ENCODE results near the gene ATP8B4. TPM values are rescaled to one million over a fixed set of nuclear protein-coding genes. Genes with fewer than 3 reads are reported as not detected.

ATP8B4 gene
- polyA plus RNA-seq, 3 donors: 6.1 to 9.6 (median 6.8) TPM

DNA sequence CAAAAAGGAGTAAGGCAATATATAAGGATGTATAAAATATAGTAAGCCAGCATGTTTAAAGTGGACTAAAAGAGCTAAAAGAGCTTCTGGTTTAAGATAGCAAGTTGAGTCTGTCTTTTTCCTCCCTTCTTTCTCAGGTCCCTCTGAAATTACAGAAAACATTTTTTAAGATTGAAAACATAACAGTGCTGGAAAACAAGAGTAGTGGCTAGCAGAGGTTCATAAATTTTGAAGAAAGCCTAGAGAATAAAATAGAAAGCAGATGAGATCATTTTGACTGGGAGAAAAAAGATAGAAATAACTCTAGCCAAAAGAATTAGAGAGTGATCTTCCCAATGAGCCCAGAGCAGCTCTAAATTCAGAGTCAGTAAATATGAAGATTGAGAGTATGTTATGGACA is 41.9 kb downstream of the ATP8B4 start:
- Mint-ChIP-seq H3K27ac (peak overlapping the region in 6 of 7 donors; percentile 5 to 82 (median 32)), H3K4me1 (peaks cover 22% of the 10 kb centered on the region), H3K9me3 (no peaks in the 10 kb centered on the region), H3K36me3 (peaks cover 30 to 47% of the 10 kb centered on the region in 2 donors), H3K27me3 (ENCODE audit: low read depth in 3 of 3) (peaks cover 0 to 2% (median 0%) of the 10 kb centered on the region in 3 donors), H3K4me3 (no peak overlapping the region)
- no peak overlapping the region for H3K4me3 ChIP-seq (replicated peaks in 1 of 3; ENCODE audit: low read depth in 2 of 3, low read length in 3 of 3)
- no peak overlapping the region for H2AFZ ChIP-seq (ENCODE audit: insufficient read depth, low read depth, low read length, poor library complexity, severe bottlenecking)
- H3K4me2 ChIP-seq (replicated peaks; ENCODE audit: extremely low read depth, low read length, poor library complexity, severe bottlenecking): no peak overlapping the region
- intact Hi-C loops (cut with micrococcal nuclease): no loop called here
- TF ChIP-seq, protein P1, sequence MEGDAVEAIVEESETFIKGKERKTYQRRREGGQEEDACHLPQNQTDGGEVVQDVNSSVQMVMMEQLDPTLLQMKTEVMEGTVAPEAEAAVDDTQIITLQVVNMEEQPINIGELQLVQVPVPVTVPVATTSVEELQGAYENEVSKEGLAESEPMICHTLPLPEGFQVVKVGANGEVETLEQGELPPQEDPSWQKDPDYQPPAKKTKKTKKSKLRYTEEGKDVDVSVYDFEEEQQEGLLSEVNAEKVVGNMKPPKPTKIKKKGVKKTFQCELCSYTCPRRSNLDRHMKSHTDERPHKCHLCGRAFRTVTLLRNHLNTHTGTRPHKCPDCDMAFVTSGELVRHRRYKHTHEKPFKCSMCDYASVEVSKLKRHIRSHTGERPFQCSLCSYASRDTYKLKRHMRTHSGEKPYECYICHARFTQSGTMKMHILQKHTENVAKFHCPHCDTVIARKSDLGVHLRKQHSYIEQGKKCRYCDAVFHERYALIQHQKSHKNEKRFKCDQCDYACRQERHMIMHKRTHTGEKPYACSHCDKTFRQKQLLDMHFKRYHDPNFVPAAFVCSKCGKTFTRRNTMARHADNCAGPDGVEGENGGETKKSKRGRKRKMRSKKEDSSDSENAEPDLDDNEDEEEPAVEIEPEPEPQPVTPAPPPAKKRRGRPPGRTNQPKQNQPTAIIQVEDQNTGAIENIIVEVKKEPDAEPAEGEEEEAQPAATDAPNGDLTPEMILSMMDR (IDR thresholded peaks at IDR 0.05): no peak
- H4K20me1 ChIP-seq (ENCODE audit: insufficient read depth, low read length): no peaks in the 10 kb centered on the region
- H3K27ac ChIP-seq (ENCODE audit: low read depth in 1 of 2, low read length in 2 of 2): peak overlapping the region in 1 of 2 donors; percentile 44
- H3K9ac ChIP-seq (ENCODE audit: insufficient read depth, low read length, poor library complexity, severe bottlenecking): no peak overlapping the region
- H3K9me3 ChIP-seq (replicated peaks in 1 of 2; ENCODE audit: control insufficient read depth in 1 of 2, insufficient read depth in 1 of 2, low read length in 2 of 2): no peaks in the 10 kb centered on the region
- no peak for DNase-seq
- no peaks in the 10 kb centered on the region for H3K4me1 ChIP-seq (ENCODE audit: control insufficient read depth in 1 of 2, insufficient read depth in 2 of 2, low read length in 2 of 2)
- H3K36me3 ChIP-seq (replicated peaks in 1 of 2; ENCODE audit: control insufficient read depth in 1 of 2, insufficient read depth in 2 of 2, low read length in 2 of 2): peaks cover 13 to 27% of the 10 kb centered on the region in 2 donors
- H3K79me2 ChIP-seq (ENCODE audit: insufficient read depth, low read length): peaks cover 95% of the 10 kb centered on the region
- no peaks in the 10 kb centered on the region for H3K27me3 ChIP-seq (ENCODE audit: control insufficient read depth in 2 of 2, insufficient read depth in 2 of 2, low read length in 2 of 2)

DNA sequence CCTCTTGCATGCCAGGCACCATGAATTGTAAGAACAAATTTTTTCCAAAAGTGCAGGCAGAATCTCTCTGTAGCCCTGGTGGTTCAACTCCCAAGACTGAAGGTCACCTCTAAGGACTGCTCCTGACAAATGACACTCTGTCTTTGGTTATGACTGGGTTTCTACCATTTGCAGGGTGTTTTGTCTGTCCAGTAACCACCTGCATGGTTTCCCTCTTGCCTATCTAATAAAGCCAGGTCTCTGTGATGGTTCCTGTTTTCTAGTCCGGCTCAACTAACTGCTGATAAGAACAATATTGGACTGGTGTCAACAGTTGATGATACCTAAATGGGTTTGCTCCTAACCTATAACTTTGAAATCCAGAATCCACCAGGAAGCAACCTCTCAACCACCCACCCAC is 43.7 kb downstream of the ATP8B4 start:
- Histone ChIP-seq H3K4me1 (ENCODE audit: control insufficient read depth in 1 of 2, insufficient read depth in 2 of 2, low read length in 2 of 2) (no peaks in the 10 kb centered on the region), H3K27me3 (ENCODE audit: control insufficient read depth in 2 of 2, insufficient read depth in 2 of 2, low read length in 2 of 2) (no peaks in the 10 kb centered on the region), H3K27ac (ENCODE audit: low read depth in 1 of 2, low read length in 2 of 2) (no peak overlapping the region), H2AFZ (ENCODE audit: insufficient read depth, low read depth, low read length, poor library complexity, severe bottlenecking) (no peak overlapping the region), H4K20me1 (ENCODE audit: insufficient read depth, low read length) (no peaks in the 10 kb centered on the region), H3K4me2 (replicated peaks; ENCODE audit: extremely low read depth, low read length, poor library complexity, severe bottlenecking) (no peak overlapping the region), H3K9me3 (replicated peaks in 1 of 2; ENCODE audit: control insufficient read depth in 1 of 2, insufficient read depth in 1 of 2, low read length in 2 of 2) (no peaks in the 10 kb centered on the region), H3K36me3 (replicated peaks in 1 of 2; ENCODE audit: control insufficient read depth in 1 of 2, insufficient read depth in 2 of 2, low read length in 2 of 2) (peaks cover 16 to 43% of the 10 kb centered on the region in 2 donors), H3K4me3 (replicated peaks in 1 of 3; ENCODE audit: low read depth in 2 of 3, low read length in 3 of 3) (no peak overlapping the region), H3K9ac (ENCODE audit: insufficient read depth, low read length, poor library complexity, severe bottlenecking) (no peak overlapping the region), H3K79me2 (ENCODE audit: insufficient read depth, low read length) (peaks cover 93% of the 10 kb centered on the region)
- intact Hi-C loops (cut with micrococcal nuclease): no loop called here
- H3K9me3 Mint-ChIP-seq: no peaks in the 10 kb centered on the region
- no peak overlapping the region for H3K4me3 Mint-ChIP-seq
- H3K4me1 Mint-ChIP-seq: peaks cover 20% of the 10 kb centered on the region
- WGBS (ENCODE audit: insufficient coverage): no CpG with 5 or more reads among the region's 1 CpG
- TF ChIP-seq, protein P1 (IDR thresholded peaks at IDR 0.05): no peak
- H3K36me3 Mint-ChIP-seq: peaks cover 30 to 47% of the 10 kb centered on the region in 2 donors
- H3K27me3 Mint-ChIP-seq (ENCODE audit: low read depth in 3 of 3): peaks cover 0 to 2% (median 0%) of the 10 kb centered on the region in 3 donors
- no peak for DNase-seq
- H3K27ac Mint-ChIP-seq: peak overlapping the region in 4 of 7 donors; percentile 20 to 64 (median 27)

Data from CD14-positive monocyte (primary cell).